Activated CD4-positive, alpha-beta T cell treated with anti-CD3 and anti-CD28 coated beads for 36 hours (primary cell): ENCODE results near the gene CDCA8. TPM values are rescaled to one million over a fixed set of nuclear protein-coding genes. Genes with fewer than 3 reads are reported as not detected.

ENCODE experiments used
- ATAC-seq: fragments of 200-7000 bp; cut with Tn5 transposase; one replicate; pipeline ENCODE4 v1.10.0; 2021; ENCODE audit warnings: mild to moderate bottlenecking, moderate library complexity
- CTCF ChIA-PET: fragments of 350-600 bp; sonication (Branson Sonifier 250); formaldehyde crosslinking; loops from one replicate; lab custom pipeline; 2021; ENCODE audit warnings: antibody characterized with exemption; lab: Charles Lee
- POLR2A ChIA-PET: fragments of 350-600 bp; sonication (Branson Sonifier 250); formaldehyde crosslinking; loops from one replicate; lab custom pipeline; 2021; ENCODE audit warnings: antibody characterized with exemption, inconsistent platforms; lab: Charles Lee
- DNase-seq: peaks from one replicate; pipeline ENCODE4 v3.0.0-alpha.2; 2020
- H3K27ac Mint-ChIP-seq: one replicate; pipeline ENCODE4 v1.8.0; 2021; ENCODE audit warnings: mixed read lengths
- H3K27me3 Mint-ChIP-seq: one replicate; pipeline ENCODE4 v1.8.0; 2021; ENCODE audit warnings: mixed read lengths
- H3K36me3 Mint-ChIP-seq: one replicate; pipeline ENCODE4 v1.8.0; 2021; ENCODE audit warnings: low read depth, mixed read lengths
- H3K4me1 Mint-ChIP-seq: one replicate; pipeline ENCODE4 v1.8.0; 2021; ENCODE audit warnings: mixed read lengths
- H3K4me3 Mint-ChIP-seq: one replicate; pipeline ENCODE4 v1.8.0; 2021; ENCODE audit warnings: mild to moderate bottlenecking, moderate library complexity, mixed read lengths
- H3K9me3 Mint-ChIP-seq: one replicate; pipeline ENCODE4 v1.8.0; 2021; ENCODE audit warnings: low read depth, mixed read lengths
- intact Hi-C, 2 experiments: fragments of 100-400 bp; cut with DNase I in 1 of 2; cut with micrococcal nuclease in 1 of 2; formaldehyde crosslinking; loops; one replicate each; pipeline versions ENCODE4 v1.14.2 to v1.15.1; 2022 to 2024; cut with DNase I, micrococcal nuclease
- total RNA-seq, 2 experiments: library from RNA; stranded (reverse); gene quantifications; one replicate each; pipeline ENCODE4 v1.2.3, GENCODE V29; 2021

CDCA8 gene
- total RNA-seq, 2 experiments from 2014 or later, result 61.2 to 61.7 TPM

- H3K36me3 Mint-ChIP-seq, result no peaks in the 10 kb centered on the region
- no peaks in the 10 kb centered on the region for H3K9me3 Mint-ChIP-seq
- no peak overlapping the region for H3K4me3 Mint-ChIP-seq
- ATAC-seq, result no peak
- POLR2A ChIA-PET, result no interaction called here
- no peak for DNase-seq
- no peaks in the 10 kb centered on the region for H3K4me1 Mint-ChIP-seq
- intact Hi-C loops, result no loop called here
- peaks cover 2% of the 10 kb centered on the region for H3K27me3 Mint-ChIP-seq
- no peak overlapping the region for H3K27ac Mint-ChIP-seq
- CTCF ChIA-PET, result no interaction called here
These were observed 33.8 kb upstream of the CDCA8 start for GRCh38 chr1:37658486-37658885.

GRCh38 chr1:37660664-37661063 lies 31.7 kb upstream of the CDCA8 start:
- H3K27me3 Mint-ChIP-seq, result peaks cover 2% of the 10 kb centered on the region
- H3K9me3 Mint-ChIP-seq, result no peaks in the 10 kb centered on the region
- no peak overlapping the region for H3K27ac Mint-ChIP-seq
- H3K4me1 Mint-ChIP-seq, result no peaks in the 10 kb centered on the region
- no peaks in the 10 kb centered on the region for H3K36me3 Mint-ChIP-seq
- no peak for ATAC-seq
- H3K4me3 Mint-ChIP-seq, result no peak overlapping the region
- CTCF ChIA-PET, result no interaction called here
- intact Hi-C loops, result no loop called here
- POLR2A ChIA-PET, result no interaction called here
- DNase-seq, result no peak

- Mint-ChIP-seq H3K9me3 (no peaks in the 10 kb centered on the region), H3K27me3 (peaks cover 2% of the 10 kb centered on the region), H3K36me3 (no peaks in the 10 kb centered on the region), H3K4me3 (no peak overlapping the region), H3K4me1 (no peaks in the 10 kb centered on the region), H3K27ac (no peak overlapping the region)
- CTCF ChIA-PET, result interaction anchor here (0.5 kb wide), 1 partner anchor 14 kb away, joined by 3 read pairs; no protein-coding TSS in a partner anchor
- POLR2A ChIA-PET, result no interaction called here
- DNase-seq, result no peak
- intact Hi-C loops, result no loop called here
- ATAC-seq, result no peak
These were observed 30.9 kb upstream of the CDCA8 start for GRCh38 chr1:37661401-37661800.

GRCh38 chr1:37662031-37662755 lies 30.1 kb upstream of the CDCA8 start:
- no peak overlapping the region for H3K4me3 Mint-ChIP-seq
- POLR2A ChIA-PET, result no interaction called here
- H3K36me3 Mint-ChIP-seq, result no peaks in the 10 kb centered on the region
- H3K9me3 Mint-ChIP-seq, result no peaks in the 10 kb centered on the region
- ATAC-seq (no peak), DNase-seq (no peak)
- CTCF ChIA-PET, result interaction anchor here (0.5 to 1.2 kb wide), 2 partner anchors 13 to 108 kb away, joined by 4 read pairs; partner anchors contain the start of gene SNIP1
- no peaks in the 10 kb centered on the region for H3K4me1 Mint-ChIP-seq
- no peak overlapping the region for H3K27ac Mint-ChIP-seq
- no peaks in the 10 kb centered on the region for H3K27me3 Mint-ChIP-seq
- intact Hi-C loops, result no loop called here

- ATAC-seq, result no peak
- Mint-ChIP-seq H3K4me3 (no peak overlapping the region), H3K4me1 (no peaks in the 10 kb centered on the region), H3K9me3 (no peaks in the 10 kb centered on the region), H3K27me3 (no peaks in the 10 kb centered on the region), H3K36me3 (no peaks in the 10 kb centered on the region), H3K27ac (no peak overlapping the region)
- POLR2A ChIA-PET, result no interaction called here
- CTCF ChIA-PET, result interaction anchor here (1.2 kb wide), 1 partner anchor 12 kb away, joined by 4 read pairs; no protein-coding TSS in a partner anchor
- no peak for DNase-seq
- intact Hi-C loops, result no loop called here
These were observed 28.8 kb upstream of the CDCA8 start for GRCh38 chr1:37663426-37664000.

- Mint-ChIP-seq H3K4me1 (no peaks in the 10 kb centered on the region), H3K27me3 (peaks cover 3% of the 10 kb centered on the region), H3K4me3 (no peak overlapping the region), H3K9me3 (no peaks in the 10 kb centered on the region), H3K27ac (no peak overlapping the region), H3K36me3 (no peaks in the 10 kb centered on the region)
- DNase-seq (no peak), ATAC-seq (no peak)
- CTCF ChIA-PET, result interaction anchor here (0.6 to 1.9 kb wide), 5 partner anchors 10 to 63 kb away, joined by 3 to 8 read pairs (median 4); no protein-coding TSS in a partner anchor
- POLR2A ChIA-PET, result no interaction called here
- intact Hi-C loops, result no loop called here
These were observed 26.0 kb upstream of the CDCA8 start for GRCh38 chr1:37666241-37666867.

- H3K4me3 Mint-ChIP-seq, result no peak overlapping the region
- no peaks in the 10 kb centered on the region for H3K4me1 Mint-ChIP-seq
- intact Hi-C loops, result no loop called here
- no peak overlapping the region for H3K27ac Mint-ChIP-seq
- POLR2A ChIA-PET, result no interaction called here
- CTCF ChIA-PET, result interaction anchor here (0.6 to 1.9 kb wide), 4 partner anchors 9 to 64 kb away, joined by 3 to 8 read pairs (median 4); no protein-coding TSS in a partner anchor
- peaks cover 5% of the 10 kb centered on the region for H3K27me3 Mint-ChIP-seq
- H3K9me3 Mint-ChIP-seq, result no peaks in the 10 kb centered on the region
- DNase-seq, result no peak
- no peaks in the 10 kb centered on the region for H3K36me3 Mint-ChIP-seq
- no peak for ATAC-seq
These were observed 25.2 kb upstream of the CDCA8 start for GRCh38 chr1:37667023-37667671.

- no peak for ATAC-seq
These were observed 22.2 kb upstream of the CDCA8 start for GRCh38 chr1:37670133-37670532.

GRCh38 chr1:37671261-37671660 lies 21.1 kb upstream of the CDCA8 start:
- intact Hi-C loops, result no loop called here
- ChIA-PET CTCF (interaction anchor here (1.3 kb wide), 1 partner anchor 11 kb away, joined by 3 read pairs; no protein-coding TSS in a partner anchor), POLR2A (no interaction called here)
- Mint-ChIP-seq H3K27me3 (peaks cover 6% of the 10 kb centered on the region), H3K9me3 (no peaks in the 10 kb centered on the region), H3K4me1 (peaks cover 22% of the 10 kb centered on the region), H3K36me3 (no peaks in the 10 kb centered on the region), H3K4me3 (no peak overlapping the region), H3K27ac (no peak overlapping the region)
- DNase-seq (no peak), ATAC-seq (no peak)

More at GRCh38 chr1:37670133-37670532, 22.2 kb upstream of the CDCA8 start:
- no peaks in the 10 kb centered on the region for H3K9me3 Mint-ChIP-seq
- ChIA-PET POLR2A (no interaction called here), CTCF (no interaction called here)
- H3K27me3 Mint-ChIP-seq, result peaks cover 6% of the 10 kb centered on the region
- peaks cover 21% of the 10 kb centered on the region for H3K4me1 Mint-ChIP-seq
- H3K27ac Mint-ChIP-seq, result no peak overlapping the region
- intact Hi-C loops, result no loop called here
- no peak for DNase-seq
- no peak overlapping the region for H3K4me3 Mint-ChIP-seq
- H3K36me3 Mint-ChIP-seq, result no peaks in the 10 kb centered on the region

- Mint-ChIP-seq H3K4me1 (peaks cover 27% of the 10 kb centered on the region), H3K27ac (no peak overlapping the region), H3K9me3 (no peaks in the 10 kb centered on the region), H3K27me3 (peaks cover 6% of the 10 kb centered on the region), H3K36me3 (no peaks in the 10 kb centered on the region), H3K4me3 (no peak overlapping the region)
- ATAC-seq (no peak), DNase-seq (no peak)
- POLR2A ChIA-PET, result interaction anchor here (0.8 kb wide), 1 partner anchor 129 kb away, joined by 6 read pairs; no protein-coding TSS in a partner anchor
- CTCF ChIA-PET, result interaction anchor here (0.8 kb wide), 1 partner anchor 68 kb away, joined by 3 read pairs; no protein-coding TSS in a partner anchor
- intact Hi-C loops, result no loop called here
These were observed 20.0 kb upstream of the CDCA8 start for GRCh38 chr1:37672136-37672870.
